Kidney glomerular epithelial cell (primary cell): ENCODE results near the gene SRC.

Experiments used
- DNase-seq: peaks from one replicate; lab custom pipeline; 2025; lab: John Stamatoyannopoulos, UW

Gene SRC

GRCh38 chr20:37315021-37315451, 30.9 kb upstream of the SRC start:
- no peak for DNase-seq

- no peak for DNase-seq
These were observed 30.4 kb upstream of the SRC start for GRCh38 chr20:37315452-37316110.

DNA sequence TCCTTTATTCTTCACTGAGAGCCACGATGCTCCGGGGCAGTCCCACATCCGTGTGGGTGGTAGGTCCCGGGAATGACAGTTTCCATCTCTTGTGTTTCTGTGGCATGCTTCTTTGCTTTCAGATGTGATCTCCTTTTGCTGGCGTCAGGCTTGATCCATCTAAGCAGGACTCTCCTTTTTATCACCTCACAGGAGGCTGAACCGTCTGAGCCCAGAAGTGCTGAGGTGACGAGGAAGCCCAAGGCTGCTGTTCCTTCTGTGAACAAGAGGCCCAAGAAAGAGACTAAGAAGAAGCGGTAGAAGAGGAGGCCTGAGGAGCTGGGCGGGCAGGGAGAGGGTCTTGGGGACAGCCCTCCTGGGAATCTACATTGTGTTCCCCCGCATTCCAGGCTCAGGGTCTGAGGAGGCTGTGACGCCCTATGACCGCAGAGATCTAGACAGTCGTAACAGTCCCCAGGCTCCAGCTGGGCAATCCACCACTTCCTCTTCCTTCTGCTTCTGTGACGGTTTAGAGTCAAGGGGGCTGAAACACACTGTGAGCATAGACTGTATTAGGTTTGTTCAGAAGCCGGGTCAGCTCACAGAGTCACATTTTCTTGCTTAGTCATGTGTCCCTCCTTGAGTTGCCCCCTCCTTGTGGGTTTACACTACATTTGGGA, 29.7 kb upstream of the SRC start:
- no peak for DNase-seq

DNA sequence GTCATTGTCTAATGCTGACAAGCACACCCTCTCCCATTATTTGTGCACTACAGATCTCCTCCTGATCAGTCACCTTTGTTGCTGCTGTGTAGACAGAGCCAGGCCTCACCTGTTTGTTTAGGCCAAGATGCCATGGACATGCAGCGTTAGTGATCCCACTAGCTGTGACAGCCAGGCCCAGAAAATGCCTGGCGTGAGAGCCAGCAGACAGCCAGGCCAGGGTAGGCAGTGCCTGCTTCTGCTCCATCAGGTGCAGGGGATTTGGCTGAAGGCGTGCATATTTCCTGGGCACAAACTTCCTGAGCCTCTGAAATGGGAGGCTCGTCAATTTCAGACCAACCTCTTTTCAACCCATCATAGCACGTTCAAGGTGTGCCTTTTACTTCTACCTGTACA, 29.2 kb upstream of the SRC start:
- DNase-seq: no peak

- no peak for DNase-seq
These were observed 28.6 kb upstream of the SRC start for GRCh38 chr20:37317316-37317715.

- DNase-seq: no peak
These were observed 27.8 kb upstream of the SRC start for GRCh38 chr20:37317994-37318640.

GRCh38 chr20:37319151-37319671, 26.7 kb upstream of the SRC start:
- peak; percentile 46 for DNase-seq

DNA sequence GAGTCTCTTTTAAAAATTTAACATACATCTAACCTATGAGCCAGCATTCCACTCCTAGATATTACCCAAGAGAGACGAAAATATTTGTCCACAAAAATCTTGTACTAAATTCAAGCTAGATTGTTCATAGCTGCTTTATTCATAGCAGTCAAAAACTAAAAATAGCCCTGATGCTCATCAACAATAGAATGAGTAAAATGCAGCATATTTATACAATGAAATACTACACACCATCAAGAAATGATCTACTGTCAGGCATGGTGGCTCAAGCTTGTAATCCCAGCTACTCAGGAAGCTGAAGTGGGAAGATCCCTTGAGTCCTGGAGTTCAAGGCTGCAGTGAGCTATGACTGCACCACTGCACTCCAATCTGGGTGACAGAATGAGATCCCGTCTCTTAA, 22.0 kb upstream of the SRC start:
- DNase-seq: peak; percentile 31

GRCh38 chr20:37325206-37325605, 20.7 kb upstream of the SRC start:
- no peak for DNase-seq

- no peak for DNase-seq
These were observed 19.3 kb upstream of the SRC start for GRCh38 chr20:37326666-37327065.

GRCh38 chr20:37327748-37328147, 18.2 kb upstream of the SRC start:
- no peak for DNase-seq

DNA sequence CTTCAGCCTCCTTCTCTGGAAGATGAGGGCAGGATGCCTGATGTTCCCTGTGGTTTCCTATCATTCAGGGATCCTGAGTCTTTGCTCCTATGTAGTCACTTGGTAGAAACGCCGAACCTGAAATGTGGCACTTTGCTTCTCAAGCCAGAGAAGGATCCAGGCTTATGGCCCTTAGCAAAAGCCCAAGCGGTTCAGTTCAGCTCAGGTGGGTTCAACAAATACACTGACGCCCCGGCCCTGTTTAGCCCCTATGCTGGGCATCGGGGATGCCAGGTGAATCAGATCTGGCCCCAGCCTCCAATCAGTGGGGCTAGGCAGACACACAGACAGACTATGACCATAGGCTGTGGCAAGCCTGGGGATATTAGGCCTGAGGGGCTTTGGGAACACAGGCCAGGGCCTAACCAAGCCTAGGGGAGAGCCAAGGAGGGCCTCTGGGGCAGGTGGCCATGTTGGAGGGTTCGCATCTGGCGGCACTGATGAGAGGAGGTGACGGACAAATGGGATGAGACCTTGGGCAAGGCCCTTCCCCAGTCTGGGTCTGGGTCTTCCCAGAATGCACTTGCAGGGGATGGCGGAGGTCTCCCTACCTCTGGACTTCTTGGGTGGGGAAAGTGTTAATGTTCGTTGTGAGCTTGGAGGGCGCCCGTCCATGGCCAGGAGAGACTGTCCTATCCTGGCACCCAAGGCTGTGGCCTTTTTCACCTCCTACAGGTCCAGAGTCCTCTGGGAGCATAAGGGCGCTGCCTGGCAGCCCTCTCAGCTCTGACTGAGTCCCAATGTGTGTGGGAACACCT, 17.6 kb upstream of the SRC start:
- DNase-seq: no peak

DNA sequence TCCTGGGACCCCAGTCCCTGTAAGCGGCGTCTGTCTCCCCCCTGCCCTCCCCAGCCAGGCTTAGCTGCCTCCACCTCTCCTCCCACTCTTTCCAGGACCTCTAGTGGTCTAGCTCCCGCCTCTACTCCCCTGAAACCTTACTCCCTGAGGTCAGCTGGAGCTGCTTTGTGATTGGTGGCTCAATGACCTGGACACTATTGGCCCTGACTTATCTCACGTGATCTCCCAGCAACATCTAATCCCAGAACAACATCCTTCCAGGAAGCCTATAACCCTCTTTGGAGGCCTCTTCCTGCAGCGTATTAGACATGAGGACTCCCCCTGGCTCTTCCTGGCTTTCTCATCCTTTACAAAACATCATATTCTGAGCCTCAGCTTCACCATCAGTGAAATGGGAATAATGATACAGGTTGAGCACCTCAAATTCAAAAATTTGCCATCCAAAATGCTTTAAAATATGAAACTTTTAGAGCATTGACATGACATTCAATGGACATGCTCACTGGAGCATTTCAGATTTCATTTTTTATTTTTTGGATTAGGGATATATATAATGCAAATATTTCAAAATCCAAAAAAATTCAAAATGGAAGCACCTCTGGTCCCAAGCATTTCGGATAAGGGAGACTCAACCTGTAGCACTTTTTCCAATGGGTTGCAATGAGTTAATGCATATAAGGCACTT, 16.3 kb upstream of the SRC start:
- DNase-seq: no peak

- no peak for DNase-seq
These were observed 15.6 kb upstream of the SRC start for GRCh38 chr20:37330316-37330715.

DNA sequence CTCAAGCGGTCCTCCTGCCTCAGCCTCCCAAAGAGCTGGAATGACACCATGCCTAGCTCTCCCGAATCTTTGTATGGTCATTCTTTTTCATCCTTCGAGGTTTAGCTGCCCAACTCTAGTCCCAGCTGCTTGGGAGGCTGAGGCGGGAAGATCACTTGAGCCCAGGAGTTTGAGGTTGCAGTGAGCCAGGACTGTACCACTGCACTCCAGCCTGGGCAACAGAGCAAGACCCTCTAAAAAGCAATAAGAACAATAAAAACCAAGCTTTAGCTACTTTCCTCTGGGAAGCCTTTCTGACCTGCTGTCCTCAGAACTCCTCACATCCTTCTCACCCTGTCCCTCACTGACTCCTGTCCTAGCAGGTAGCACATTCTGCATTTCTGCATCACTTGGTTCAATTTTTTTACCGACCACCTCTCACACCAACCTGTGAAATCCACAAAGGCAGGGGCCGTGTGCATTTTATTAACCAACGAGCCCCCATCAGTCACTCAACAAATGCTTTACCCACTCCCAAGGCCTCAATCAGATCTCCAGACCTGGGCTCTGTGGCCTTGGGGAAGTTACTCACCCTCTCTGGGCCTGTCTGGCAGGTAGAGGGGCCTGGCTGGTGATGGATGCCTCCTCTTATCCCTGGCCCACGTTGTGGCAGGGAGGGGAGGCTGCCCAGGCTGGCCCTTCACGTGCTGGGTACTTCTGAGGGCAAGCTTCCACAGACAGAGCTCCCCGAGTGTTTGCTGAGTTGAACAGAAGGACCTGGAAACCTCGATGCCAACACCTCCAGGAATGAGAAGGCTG, 14.7 kb upstream of the SRC start:
- no peak for DNase-seq

DNA sequence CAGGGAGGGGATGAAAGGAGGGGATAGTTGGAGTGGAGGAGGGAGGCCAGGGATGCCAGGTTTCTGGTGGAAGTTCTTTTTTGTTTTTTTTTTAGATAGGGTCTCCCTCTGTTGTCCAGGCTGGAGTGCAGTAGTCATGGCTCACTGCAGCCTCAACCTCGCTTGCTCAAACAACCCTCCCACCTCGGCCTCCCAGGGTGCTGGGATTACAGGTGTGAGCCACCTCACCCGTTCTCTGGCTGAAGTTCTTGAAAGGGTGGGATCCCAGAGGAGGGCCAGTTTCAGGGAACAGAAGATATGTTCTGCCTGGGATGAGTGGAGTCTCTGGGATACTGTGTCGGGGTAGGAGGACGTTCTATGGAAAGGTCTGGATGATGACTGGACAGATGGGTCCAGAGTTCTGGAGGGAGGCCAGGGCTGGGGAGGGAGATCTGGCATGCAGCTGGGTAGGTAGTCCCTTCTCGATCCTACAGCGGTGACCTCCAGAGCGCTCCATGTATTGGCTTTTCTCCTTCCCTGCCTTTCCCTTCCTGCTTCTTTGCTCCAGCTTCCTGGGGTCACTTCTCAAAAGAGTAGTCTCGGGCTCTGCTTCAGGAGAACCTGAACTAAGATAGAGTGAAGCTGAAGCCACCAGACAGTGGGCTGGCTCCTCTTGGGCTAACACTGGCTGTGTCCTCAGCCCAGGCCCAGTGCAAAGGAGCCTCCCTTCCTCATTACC, 12.7 kb upstream of the SRC start:
- DNase-seq: no peak

GRCh38 chr20:37333848-37334318, 12.1 kb upstream of the SRC start:
- DNase-seq: no peak

- no peak for DNase-seq
These were observed 11.5 kb upstream of the SRC start for GRCh38 chr20:37334450-37334849.

DNA sequence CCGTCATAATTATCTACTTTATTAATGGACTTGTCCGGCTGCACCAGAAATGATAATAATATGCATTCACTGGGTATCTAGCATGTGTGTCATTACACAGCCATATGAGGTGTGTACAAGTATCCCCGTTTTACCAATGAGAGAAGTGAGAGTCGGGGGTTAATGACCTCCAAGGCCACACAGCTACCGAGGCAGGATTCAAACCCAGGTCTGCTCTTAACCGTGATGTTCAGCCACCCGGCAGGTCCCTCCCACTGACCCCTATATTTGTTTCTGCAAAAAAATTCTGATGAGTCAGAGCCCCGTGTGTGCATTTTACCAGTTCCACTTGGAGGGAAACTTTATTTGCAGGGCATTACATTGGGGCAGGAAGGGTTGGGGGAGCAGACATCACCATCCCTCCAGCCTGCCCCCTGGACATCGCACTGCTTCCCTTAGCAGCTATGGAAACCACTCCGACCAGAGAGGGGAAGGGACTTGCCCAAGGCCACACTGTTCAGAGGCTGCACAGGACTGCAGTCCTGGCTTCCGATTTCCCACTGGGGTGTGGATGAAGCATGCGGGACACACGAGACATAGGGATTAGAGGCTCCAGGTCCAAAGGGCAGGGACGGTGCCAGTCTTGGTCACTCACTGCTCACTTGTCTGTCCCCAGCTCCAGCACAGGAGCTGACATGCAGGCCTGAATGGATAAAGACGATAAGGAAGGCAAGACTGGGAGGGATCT, 10.1 kb upstream of the SRC start:
- peak; percentile 2 for DNase-seq
